HFFc6 (cell line): Measurements from ENCODE around the gene NDUFS8. TPM values are rescaled to one million over a fixed set of nuclear protein-coding genes. Genes with fewer than 3 reads are reported as not detected.

ENCODE experiments used
- DNase-seq: peaks from one replicate; pipeline ENCODE4 v3.0.0-alpha.2; 2018
- H3K27ac Mint-ChIP-seq: 2 replicates; pipeline ENCODE4 v1.8.0; 2020; ENCODE audit warnings: mild to moderate bottlenecking, mixed read lengths
- H3K27me3 Mint-ChIP-seq: 2 replicates; pipeline ENCODE4 v1.8.0; 2021; ENCODE audit warnings: mild to moderate bottlenecking, moderate library complexity, mixed read lengths; ENCODE audit not compliant: insufficient read depth
- H3K36me3 Mint-ChIP-seq: 2 replicates; pipeline ENCODE4 v1.8.0; 2021; ENCODE audit warnings: low read depth, mixed read lengths
- H3K4me1 Mint-ChIP-seq: 2 replicates; pipeline ENCODE4 v1.8.0; 2020; ENCODE audit warnings: low read depth, mixed read lengths
- H3K4me3 Mint-ChIP-seq: 2 replicates; pipeline ENCODE4 v1.8.0; 2020; ENCODE audit warnings: mild to moderate bottlenecking, moderate library complexity, mixed read lengths
- H3K9me3 Mint-ChIP-seq: 2 replicates; pipeline ENCODE4 v1.8.0; 2020; ENCODE audit warnings: mild to moderate bottlenecking, mixed read lengths
- total RNA-seq, 6 experiments: library from RNA; stranded (reverse); fragmentation: NEBNext Ultra II Directional; extraction: Animal tissue kit (Norgen Biotek cat#: 25700); gene quantifications; 2 replicates in 1 of 6; 3 replicates in 5 of 6; pipeline ENCODE4 v1.2.3, GENCODE V29; 2021
- TF ChIP-seq, protein P1 (sequence below): fragments of 200-600 bp; sonication (generic); IDR thresholded peaks from 2 replicates; pipeline ENCODE4 v1.5.0; 2021; ENCODE audit warnings: antibody characterized with exemption, mild to moderate bottlenecking

The NDUFS8 gene
- total RNA-seq, 6 experiments from 2014 or later: 221 to 236 (median 223) TPM

DNA sequence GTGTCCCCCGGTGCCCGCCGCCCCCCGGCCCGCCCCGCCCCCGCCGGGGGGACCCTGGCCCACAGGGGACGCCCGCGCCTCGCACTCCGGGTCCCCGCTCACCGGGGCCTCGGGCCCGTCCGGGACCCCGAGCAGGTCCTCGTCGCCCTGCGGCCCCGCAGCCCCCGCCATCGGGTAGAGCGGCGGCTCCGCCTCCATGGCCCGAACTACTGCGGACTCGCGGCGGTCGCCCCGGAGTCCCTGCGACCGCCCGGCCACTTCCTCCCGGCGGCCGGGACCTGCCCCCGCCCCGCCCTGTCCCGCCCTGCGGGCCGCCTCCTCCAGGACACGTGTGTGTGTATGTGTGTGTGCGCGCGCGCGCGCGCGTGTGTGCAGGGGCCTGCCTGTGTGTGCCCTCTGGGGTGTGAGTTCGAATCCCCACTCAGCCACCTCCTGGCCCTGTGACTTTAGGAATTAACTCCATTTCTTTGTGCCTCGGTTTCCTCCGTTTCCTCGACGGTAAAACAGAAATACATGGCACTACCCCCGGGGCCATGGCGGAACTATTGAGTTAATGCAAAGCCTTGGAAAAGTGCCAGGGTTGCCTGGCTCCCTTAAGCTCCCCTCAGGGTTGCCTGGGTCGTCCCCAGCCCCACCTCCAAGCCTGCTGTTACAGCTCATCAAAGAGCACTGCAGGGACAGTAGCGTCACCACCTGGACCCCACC, 26.5 kb upstream of the NDUFS8 start, which contains the start of gene UNC93B1:
UNC93B1 (minus strand) TSS at position 252 of the 705 bp plus-strand sequence; CDS start at position 198, 54 bp downstream.
- TF ChIP-seq, protein P1, sequence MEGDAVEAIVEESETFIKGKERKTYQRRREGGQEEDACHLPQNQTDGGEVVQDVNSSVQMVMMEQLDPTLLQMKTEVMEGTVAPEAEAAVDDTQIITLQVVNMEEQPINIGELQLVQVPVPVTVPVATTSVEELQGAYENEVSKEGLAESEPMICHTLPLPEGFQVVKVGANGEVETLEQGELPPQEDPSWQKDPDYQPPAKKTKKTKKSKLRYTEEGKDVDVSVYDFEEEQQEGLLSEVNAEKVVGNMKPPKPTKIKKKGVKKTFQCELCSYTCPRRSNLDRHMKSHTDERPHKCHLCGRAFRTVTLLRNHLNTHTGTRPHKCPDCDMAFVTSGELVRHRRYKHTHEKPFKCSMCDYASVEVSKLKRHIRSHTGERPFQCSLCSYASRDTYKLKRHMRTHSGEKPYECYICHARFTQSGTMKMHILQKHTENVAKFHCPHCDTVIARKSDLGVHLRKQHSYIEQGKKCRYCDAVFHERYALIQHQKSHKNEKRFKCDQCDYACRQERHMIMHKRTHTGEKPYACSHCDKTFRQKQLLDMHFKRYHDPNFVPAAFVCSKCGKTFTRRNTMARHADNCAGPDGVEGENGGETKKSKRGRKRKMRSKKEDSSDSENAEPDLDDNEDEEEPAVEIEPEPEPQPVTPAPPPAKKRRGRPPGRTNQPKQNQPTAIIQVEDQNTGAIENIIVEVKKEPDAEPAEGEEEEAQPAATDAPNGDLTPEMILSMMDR: no peak
- Mint-ChIP-seq H3K4me3 (peak within 1 kb of the TSS; percentile 86), H3K27ac (peak within 1 kb of the TSS; percentile 64), H3K27me3 (no peaks in the 10 kb centered on the region), H3K4me1 (peaks cover 24% of the 10 kb centered on the region), H3K9me3 (no peaks in the 10 kb centered on the region), H3K36me3 (no peaks in the 10 kb centered on the region)
- peak; percentile 77 for DNase-seq

DNA sequence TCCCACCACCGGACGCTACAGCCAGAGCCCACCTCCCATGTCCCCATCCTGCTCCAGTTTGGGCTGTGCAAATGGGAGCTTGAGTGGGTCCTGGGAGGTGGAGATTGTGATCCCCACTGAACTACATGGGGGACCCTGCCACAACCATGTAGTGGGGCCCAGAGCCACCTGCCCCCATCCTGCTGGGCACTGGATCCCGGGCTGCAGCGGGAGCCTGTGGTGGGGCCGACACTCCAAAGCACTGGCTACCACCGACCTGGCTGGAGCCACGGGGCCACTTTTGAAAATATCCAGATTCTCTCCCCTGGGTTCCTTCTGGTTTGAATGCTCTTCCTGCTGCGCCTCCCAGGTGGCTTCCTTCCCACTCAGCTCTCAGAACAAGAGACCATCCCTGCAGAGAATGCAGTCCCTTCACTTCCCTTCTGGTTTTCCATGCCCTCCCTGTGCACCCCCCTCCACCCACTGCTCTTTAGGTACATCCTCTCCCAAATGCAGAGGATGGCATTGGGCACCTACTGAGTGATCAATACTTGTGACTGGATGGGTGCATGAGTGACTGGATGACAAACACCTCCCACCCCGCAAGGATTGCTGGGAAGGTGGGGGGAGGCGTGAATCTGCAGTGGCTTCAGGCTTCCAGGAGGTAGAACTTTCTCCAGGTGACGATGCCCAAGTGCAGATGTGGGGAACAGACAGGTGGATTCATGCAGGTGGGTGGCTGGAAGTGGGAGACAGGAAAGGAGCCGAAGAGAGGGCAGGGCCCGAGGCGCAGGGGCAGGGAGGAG, 25.7 kb upstream of the NDUFS8 start:
- Mint-ChIP-seq H3K4me3 (peak overlapping the region; percentile 86), H3K36me3 (no peaks in the 10 kb centered on the region), H3K4me1 (peaks cover 31% of the 10 kb centered on the region), H3K9me3 (no peaks in the 10 kb centered on the region), H3K27me3 (no peaks in the 10 kb centered on the region; the same call in 1 of the 2 replicates), H3K27ac (peak overlapping the region; percentile 64; the same call in 1 of the 2 replicates)
- TF ChIP-seq, protein P1: no peak
- DNase-seq: no peak

DNA sequence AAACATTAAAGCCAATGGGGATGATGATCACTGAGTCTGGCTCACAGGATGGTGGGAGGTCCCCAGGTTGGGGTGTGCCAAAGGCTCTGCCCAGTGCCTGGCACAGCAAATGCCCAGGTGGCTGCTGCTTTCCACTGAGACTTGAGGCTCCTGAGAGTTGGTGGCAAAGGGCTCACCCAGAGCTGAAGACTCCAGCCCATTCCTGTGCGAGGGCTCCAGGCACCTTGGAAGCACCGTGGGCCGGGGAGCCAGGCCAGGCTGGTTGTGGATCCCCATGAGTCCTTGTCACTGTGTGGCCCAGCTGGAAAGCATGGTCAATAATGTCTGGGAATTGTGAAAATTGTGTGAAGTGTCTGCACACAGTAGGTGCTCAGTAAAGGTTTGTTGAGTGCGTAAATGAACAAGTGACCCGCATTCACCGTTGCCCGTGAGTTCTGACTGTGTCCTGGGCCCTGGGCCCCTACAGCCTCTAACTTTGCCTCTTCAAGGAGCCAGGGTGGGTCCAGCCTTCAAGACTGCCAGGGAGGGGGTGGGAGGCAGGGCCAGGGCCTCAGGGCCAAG, 23.8 kb upstream of the NDUFS8 start:
- DNase-seq: no peak
- Mint-ChIP-seq H3K27ac (no peak overlapping the region), H3K36me3 (no peaks in the 10 kb centered on the region), H3K4me1 (peaks cover 51% of the 10 kb centered on the region), H3K9me3 (no peaks in the 10 kb centered on the region), H3K27me3 (peaks cover 1% of the 10 kb centered on the region), H3K4me3 (no peak overlapping the region)
- TF ChIP-seq, protein P1: no peak

DNA sequence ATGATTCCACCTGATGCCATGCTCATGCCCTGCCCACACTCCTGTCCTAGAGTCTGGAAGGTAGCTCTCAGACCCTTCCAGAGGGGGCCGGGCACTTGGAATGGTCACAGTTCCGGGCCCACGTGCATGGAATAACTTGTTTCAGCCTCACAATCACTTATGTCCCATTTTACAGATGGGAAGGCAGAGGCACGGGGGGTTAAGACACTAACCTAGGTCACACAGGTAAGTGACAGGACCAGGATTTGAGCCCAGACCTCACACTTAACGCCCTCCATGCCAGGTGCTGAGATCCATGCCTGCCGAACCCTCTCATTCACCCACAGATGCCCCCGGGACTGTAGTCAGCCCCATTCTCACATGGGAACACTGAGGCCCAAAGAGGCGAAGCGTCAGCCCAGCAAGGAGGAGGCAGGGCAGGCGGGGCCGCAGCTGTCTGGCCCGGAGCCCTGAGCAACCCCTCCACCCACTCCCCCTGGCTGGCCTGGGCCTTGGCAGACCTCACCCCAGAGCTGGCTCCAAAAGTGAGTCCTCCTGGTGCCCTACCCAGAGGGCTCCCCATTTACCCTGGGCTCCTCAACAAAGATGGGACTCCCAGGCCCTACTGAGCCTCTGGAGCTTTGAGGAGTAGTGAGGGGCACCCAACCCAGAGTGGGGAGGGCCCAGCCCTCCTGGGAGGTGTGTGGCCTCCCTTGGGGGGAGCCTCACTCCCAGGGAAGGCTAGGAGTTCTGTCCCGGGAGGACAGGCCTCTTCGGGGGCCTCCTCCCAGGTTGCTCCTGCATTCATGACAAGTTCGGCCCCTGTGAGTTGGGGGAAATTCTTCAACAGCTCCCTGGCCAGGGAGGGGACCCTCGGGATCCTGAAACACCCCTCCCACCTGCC, 22.7 kb upstream of the NDUFS8 start:
- no peak for DNase-seq
- Mint-ChIP-seq H3K27ac (no peak overlapping the region), H3K4me1 (peaks cover 54% of the 10 kb centered on the region), H3K9me3 (no peaks in the 10 kb centered on the region), H3K36me3 (no peaks in the 10 kb centered on the region), H3K4me3 (no peak overlapping the region), H3K27me3 (peaks cover 1% of the 10 kb centered on the region)
- TF ChIP-seq, protein P1: no peak
